Endometrium (tissue), 2 donors: Measurements from ENCODE around the gene SPNS1.
A peak's percentile ranks its signal among the peaks of the same experiment; 100 is the strongest.
"Not testable (repeated sequence)": the region's sequence is repeated elsewhere in the genome, so short reads cannot be mapped to it uniquely, and the experiment has no call there.

ENCODE experiments used
- FAIRE-seq: peaks from 2 replicates; lab custom pipeline; 2012; peaks lifted over from hg19 to GRCh38; lab: Jason Lieb, UNC
- donor health status: control.
- donor health status: control.

SPNS1 gene, protein sequence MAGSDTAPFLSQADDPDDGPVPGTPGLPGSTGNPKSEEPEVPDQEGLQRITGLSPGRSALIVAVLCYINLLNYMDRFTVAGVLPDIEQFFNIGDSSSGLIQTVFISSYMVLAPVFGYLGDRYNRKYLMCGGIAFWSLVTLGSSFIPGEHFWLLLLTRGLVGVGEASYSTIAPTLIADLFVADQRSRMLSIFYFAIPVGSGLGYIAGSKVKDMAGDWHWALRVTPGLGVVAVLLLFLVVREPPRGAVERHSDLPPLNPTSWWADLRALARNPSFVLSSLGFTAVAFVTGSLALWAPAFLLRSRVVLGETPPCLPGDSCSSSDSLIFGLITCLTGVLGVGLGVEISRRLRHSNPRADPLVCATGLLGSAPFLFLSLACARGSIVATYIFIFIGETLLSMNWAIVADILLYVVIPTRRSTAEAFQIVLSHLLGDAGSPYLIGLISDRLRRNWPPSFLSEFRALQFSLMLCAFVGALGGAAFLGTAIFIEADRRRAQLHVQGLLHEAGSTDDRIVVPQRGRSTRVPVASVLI

GRCh38 chr16:28974437-28975157, at the start of gene SPNS1:
Gene SPNS1 (plus strand): TSS chr16:28974778. CDS start chr16:28975152, 374 bp downstream.
- peak; percentile 23 for FAIRE-seq

DNA sequence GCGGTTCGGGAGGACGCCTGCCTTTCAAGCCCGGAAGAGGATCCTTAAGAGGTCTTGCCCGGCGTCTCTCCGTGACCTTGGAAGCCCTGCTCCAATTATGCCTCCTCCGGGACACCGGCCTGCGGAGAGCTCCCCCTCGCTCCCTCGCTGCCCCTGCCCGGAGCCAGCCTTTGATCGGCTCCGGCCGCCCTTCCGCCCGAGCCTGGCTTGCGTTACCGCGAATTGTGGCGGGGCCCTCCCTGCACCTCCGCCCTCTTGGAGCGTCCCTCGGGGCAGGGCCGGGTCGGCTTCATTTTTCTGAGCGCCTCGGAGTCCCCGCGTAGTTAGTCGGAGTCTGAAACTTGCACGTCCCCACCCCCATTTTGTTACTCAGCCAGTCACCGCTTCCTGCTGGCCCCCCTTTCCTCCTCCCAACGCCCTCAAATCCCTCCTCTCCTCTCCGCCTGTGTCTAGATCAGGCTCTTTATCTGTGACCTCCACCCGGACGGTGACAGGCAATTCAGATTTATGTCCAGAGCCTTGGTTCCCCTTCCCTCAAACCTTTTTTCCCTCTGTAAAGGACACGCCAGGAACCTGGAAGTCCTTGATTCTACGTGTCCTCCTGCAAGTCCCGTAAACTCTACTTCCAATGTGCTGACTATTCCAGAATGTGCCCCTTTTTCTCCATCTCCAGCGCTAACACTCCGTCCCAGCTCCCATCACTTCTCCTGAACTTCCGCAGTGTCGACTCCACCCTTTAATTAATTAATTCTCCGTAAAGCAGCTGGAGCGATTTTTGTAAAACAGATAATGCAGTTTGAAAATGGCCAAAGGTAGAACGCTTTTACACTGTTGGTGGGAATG, 49.0 kb upstream of the SPNS1 start:
- FAIRE-seq: no peak

GRCh38 chr16:28926284-28926683, 48.3 kb upstream of the SPNS1 start:
- FAIRE-seq: not testable (repeated sequence)

DNA sequence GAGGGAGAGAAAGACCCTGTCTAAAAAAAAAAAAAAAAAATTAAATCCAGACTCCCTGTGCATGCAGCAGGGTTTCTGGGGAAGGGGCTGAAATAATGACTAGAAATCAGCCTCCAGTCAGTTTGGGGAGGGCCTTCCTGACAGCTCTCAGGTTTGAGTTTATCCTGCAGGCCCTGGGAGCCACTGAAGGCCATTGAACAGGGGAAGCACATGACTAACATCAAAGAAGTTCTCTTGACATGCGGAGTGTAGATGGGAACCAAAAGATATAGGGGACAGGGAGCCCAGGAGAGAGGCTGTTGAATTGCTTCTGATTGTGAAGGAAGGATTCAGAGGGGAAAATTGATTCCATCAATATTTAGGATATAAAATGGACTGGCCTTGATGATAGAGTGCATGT, 46.8 kb upstream of the SPNS1 start:
- FAIRE-seq: no peak

DNA sequence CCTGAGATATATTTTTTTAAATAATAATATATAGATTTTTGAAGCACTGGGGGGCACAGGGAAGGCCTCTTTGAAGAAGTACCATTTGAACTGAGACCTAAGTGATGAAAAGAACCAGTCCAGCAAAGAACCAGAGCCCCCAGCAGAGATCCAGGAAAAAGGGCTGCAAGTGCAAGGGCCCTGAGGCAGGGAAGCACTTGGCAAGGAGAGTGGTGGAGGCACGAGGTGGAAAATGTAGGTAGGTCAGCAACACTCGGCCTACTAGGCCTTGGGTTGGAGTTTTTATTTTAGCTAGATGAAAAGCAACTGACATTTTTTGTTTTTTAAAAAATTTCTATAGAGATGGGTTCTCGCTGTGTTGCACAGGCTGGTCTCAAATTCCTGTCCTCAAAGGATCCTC, 44.4 kb upstream of the SPNS1 start:
- FAIRE-seq: no peak

DNA sequence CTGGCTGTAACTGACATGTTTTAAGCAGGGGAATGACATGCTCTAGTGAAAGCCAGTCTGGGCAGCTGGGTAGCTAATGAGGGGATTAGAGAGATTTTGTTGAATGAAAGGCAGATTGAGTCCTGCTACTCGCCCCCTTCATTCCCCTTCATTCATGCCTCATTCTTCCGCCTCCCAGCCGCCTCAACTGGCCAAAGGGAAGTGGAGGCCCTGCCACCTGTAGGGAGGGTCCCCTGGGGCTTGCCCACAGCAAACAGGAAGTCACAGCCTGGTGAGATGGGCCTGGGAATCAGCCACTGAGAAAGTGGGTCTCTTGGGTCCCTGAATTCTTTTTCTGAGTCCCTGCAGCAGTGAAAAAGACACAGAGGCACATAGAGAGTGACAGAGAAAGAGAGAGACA, 43.9 kb upstream of the SPNS1 start:
- no peak for FAIRE-seq

DNA sequence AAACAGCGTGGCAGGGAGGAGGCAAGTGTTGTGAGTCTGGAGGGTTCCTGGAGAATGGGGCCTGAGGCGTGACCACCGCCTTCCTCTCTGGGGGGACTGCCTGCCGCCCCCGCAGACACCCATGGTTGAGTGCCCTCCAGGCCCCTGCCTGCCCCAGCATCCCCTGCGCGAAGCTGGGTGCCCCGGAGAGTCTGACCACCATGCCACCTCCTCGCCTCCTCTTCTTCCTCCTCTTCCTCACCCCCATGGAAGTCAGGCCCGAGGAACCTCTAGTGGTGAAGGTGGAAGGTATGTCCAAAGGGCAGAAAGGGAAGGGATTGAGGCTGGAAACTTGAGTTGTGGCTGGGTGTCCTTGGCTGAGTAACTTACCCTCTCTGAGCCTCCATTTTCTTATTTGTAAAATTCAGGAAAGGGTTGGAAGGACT, 42.8 kb upstream of the SPNS1 start, which contains the start of gene CD19:
TSS of gene CD19 (plus strand) at position 171 of the 425 bp plus-strand sequence. CDS start at position 201, 30 bp downstream.
- no peak for FAIRE-seq

GRCh38 chr16:28932339-28933141, 42.0 kb upstream of the SPNS1 start:
- no peak for FAIRE-seq

DNA sequence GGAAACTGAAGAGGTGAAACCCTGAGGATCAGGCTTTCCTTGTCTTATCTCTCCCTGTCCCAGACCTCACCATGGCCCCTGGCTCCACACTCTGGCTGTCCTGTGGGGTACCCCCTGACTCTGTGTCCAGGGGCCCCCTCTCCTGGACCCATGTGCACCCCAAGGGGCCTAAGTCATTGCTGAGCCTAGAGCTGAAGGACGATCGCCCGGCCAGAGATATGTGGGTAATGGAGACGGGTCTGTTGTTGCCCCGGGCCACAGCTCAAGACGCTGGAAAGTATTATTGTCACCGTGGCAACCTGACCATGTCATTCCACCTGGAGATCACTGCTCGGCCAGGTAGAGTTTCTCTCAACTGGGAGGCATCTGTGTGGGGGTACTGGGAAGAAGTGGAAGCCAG, 41.4 kb upstream of the SPNS1 start:
- FAIRE-seq: no peak

DNA sequence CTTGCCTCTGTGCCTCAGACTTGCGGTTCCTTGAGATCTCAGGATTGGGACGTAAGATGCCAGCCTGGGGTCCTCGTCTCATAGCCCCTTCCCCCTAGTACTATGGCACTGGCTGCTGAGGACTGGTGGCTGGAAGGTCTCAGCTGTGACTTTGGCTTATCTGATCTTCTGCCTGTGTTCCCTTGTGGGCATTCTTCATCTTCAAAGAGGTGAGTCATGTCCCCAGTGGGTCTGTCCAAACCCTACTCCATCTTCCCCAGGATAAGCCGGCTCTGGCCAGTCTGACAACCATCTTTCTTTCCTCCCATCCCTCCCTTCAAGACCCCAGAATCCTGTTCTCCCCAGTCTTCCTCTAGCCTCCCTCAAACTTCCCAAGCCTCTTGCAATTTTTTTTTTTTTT, 39.2 kb upstream of the SPNS1 start:
- no peak for FAIRE-seq

GRCh38 chr16:28935924-28936783, 38.4 kb upstream of the SPNS1 start:
- FAIRE-seq: no peak

GRCh38 chr16:28936784-28937155, 37.8 kb upstream of the SPNS1 start:
- no peak for FAIRE-seq

DNA sequence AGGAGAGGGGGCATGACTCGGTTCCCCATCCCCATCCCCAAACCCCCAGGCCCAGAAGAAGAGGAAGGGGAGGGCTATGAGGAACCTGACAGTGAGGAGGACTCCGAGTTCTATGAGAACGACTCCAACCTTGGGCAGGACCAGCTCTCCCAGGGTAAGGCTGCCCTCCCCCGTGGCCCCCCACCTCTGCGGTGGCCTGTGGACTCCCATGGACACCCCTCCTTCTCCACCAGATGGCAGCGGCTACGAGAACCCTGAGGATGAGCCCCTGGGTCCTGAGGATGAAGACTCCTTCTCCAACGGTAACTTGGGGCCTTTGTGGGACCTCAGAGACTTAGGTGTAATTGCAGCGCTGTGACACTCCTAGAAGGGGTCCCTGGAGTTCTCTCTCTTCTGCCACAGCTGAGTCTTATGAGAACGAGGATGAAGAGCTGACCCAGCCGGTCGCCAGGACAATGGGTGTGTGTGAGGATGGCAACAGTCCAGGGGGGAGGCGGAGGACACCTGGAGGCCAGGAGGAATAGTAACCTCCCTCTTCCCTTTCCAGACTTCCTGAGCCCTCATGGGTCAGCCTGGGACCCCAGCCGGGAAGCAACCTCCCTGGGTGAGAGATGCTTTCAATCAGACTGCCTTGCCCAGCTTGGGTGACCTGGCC, 37.2 kb upstream of the SPNS1 start:
- FAIRE-seq: no peak

- no peak for FAIRE-seq
Observed at GRCh38 chr16:28938721-28939120, 35.9 kb upstream of the SPNS1 start.

DNA sequence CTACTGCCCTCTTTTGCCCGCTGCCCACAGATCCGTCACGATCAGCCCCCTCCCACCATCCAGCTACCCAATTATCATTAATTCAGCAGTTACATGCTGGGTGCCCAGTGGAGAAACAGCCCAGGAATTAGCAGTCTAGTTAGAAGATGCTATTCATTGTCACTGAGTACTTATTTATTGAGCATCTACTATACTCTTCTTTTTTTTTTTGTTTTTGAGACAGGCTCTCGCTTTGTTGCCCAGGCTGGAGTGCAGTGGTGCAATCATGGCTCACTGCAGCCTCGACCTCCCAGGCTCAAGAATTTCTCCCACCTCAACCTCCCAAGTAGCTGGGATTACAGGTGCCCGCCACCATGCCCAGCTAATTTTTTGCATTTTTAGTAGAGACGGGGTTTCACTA, 34.8 kb upstream of the SPNS1 start:
- FAIRE-seq: not testable (repeated sequence)

DNA sequence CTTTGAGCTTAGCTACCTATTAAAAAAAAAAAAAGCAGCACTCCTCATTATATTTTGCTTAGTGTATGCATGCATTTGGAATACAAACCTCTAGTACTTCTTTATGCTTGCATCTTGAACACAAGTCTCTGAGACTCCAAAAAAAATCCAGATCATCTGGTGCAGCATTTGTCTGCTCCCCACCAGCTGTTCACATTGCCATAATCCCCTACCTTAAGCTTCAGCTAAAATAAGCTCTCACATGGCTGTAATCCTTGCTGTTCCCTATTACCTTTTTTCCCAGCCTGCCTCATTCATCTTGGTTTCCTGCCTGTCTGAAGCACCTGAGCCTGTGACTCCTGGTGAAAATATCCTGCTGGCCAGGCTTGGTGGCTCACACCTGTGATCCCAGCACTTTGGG, 31.3 kb upstream of the SPNS1 start:
- FAIRE-seq: no peak

- no peak for FAIRE-seq
Observed at GRCh38 chr16:28946681-28947080, 27.9 kb upstream of the SPNS1 start.

DNA sequence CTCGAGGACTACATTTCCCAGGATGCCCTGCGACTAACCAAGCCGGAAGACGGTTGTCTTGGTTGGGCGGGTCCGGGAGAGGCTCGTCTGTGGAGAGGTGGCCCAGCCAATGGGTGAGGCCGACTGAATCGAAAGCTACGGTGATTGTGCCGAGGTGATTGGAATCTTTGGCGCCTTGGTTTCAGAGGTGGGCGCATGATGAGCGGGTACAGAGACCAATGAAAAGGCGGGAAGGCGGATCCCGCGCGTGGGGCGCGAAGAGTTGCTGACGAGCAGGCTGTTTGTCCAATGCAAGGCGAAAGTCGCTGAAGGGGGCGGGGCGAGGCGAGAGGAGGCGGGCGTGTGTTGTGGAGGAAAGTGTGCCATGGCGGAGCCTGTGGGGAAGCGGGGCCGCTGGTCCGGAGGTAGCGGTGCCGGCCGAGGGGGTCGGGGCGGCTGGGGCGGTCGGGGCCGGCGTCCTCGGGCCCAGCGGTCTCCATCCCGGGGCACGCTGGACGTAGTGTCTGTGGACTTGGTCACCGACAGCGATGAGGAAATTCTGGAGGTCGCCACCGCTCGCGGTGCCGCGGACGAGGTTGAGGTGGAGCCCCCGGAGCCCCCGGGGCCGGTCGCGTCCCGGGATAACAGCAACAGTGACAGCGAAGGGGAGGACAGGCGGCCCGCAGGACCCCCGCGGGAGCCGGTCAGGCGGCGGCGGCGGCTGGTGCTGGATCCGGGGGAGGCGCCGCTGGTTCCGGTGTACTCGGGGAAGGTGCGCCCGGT, 23.7 kb upstream of the SPNS1 start, which contains the start of gene NFATC2IP:
TSS of gene NFATC2IP (plus strand) at position 290 of the 762 bp plus-strand sequence. CDS start at position 365, 75 bp downstream.
- peak; percentile 99 for FAIRE-seq

DNA sequence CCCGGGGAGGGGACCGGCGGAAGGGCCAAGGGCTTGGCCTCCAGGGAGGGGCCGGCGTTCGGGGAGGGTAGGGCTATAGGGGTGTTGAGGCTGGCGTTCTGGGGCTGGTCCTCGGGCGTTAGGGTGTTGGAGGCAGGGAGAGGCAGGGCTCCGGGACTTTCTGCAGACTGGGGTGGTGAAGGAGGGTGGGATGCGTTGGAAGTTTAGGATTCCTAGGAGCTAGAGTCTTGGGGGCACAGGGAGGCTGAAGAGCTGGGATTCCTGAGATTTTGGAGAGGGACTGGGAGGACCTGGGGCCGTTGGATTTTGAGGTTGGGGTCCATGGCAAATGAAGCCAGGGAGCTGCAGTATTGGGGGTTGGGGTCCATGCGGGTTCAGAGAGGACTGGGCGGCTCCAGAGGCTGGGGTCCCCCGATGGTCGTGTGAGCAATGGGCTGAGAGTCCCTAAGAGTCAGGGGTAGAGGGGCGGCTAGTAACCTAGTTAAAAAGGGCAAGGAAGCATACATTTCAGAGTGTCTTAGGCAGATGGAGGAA, 23.1 kb upstream of the SPNS1 start:
- FAIRE-seq: no peak
